HG03045 (cell line): Measurements from ENCODE around the gene AP1B1.

Experiments used
- ATAC-seq: cut with Tn5 transposase; IDR thresholded peaks from one replicate; pipeline ENCODE4 v1.9.1; 2021; ENCODE audit warnings: mild to moderate bottlenecking, moderate library complexity; ENCODE audit not compliant: unreplicated experiment

The AP1B1 gene

DNA sequence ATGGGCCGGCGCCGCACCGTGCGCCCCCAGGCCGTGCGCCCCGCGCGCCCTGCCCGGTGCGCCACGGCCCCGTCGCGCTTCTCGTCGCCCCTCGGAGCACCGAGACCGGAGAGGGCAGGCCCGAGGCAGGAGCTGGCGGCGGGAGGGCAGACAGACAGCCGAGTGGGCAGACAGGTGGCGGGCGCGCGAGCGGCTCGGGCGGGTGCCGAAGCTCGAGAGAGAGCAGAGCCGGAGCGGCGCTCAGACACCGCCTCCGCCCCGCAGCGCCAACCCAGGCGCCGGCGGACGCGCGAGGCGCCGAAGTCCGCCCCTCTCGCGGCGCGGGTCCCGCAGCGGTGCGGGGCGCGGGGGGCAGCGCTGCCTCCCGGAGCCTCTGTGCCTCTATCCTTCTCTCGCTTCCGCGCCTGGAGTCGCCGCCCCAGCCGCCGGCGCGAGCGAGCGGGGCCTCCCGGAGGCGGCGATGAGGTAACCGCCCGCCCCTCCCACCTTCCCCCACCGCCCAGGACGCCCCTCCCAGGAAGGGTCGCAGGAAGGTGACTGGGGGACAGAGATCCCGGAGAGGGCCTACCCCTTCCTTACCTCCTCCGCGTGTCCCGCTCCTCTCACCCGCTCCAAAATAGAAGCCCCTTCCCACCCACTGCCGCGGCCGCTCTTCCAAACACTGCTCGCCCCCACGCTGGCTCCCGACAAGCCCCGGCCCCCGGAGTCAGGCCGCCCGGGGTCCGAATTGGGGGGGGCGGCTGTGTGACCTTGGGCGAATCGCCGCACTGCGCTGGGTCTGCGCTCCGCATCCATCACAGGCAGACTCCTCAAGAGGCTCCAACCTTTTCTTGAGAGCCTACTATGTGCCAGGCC lies 72.9 kb downstream of the AP1B1 start, which contains the start of gene RASL10A:
Gene RASL10A (minus strand): TSS at position 412 of the 855 bp plus-strand sequence. CDS start 451 bp downstream, outside the sequence.
- no peak for ATAC-seq

GRCh38 chr22:29314537-29315285 lies 73.7 kb downstream of the AP1B1 start:
- ATAC-seq: no peak

GRCh38 chr22:29313576-29314466 lies 74.5 kb downstream of the AP1B1 start:
- no peak for ATAC-seq

DNA sequence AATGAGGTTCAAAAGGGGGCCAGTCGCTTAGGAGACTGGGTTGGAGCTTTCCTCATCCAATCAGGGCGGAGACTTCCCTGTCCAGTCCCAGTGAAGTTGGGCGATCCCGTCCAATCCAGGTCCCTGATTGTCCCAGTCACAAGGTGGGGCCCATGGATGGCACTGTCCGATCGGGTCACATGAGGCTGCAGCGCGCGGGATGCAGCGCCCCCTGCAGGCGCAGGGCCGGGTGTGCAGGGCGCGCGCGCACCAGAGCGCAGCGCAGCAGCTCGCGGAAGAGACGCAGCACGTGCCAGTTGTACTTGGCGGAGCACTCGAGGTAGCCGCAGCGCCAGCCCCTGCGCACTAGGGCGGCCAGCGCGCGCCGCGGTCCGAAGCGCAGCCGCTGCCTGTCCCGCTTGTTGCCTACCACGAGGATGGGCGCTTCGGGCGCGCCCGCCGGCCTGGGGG lies 75.2 kb downstream of the AP1B1 start:
- no peak for ATAC-seq

DNA sequence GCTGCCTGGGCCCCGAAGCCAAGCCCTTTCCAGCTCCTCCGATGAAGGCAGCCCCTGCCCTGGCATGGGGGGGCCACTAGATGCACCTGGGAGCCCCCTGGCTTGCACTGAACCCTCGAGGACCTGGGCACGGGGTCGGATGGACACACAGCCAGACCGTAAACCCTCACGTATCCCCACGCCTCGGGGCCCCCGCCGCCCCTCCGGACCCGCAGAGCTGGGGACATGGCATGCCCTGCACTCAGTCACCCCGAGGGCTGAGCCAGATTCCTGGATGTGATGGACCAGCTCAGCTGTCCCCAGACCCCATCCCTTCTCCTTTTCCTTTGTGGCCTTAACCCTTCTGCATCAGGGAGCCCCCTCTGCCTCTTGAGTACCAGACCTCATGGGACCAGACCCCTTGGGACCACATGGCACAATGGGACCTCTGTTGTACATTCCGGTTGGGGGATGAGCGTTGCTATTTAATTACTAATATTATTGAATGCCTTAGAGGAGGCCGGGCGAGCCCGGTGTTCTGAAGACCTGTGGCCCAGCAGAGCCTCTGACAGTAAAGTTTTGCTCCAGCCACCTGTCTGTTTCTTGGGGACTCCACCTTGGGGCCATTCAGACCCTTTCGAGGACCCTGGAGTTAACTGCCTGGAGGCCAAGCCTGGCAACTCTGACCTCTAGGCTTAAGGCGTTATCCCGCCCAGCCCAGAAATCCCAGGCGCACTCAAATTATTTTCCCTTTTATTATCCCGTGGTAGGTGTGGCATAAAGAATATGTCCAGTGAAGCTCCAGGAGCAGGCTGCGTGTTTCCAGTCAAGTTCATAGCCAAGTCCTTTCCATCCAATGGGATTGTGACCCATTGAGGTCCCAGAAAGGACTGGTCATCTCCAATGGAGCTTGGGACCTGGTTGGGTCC lies 75.9 kb downstream of the AP1B1 start:
- no peak for ATAC-seq

- ATAC-seq: no peak
Measured at GRCh38 chr22:29311464-29312217, 76.7 kb downstream of the AP1B1 start.

DNA sequence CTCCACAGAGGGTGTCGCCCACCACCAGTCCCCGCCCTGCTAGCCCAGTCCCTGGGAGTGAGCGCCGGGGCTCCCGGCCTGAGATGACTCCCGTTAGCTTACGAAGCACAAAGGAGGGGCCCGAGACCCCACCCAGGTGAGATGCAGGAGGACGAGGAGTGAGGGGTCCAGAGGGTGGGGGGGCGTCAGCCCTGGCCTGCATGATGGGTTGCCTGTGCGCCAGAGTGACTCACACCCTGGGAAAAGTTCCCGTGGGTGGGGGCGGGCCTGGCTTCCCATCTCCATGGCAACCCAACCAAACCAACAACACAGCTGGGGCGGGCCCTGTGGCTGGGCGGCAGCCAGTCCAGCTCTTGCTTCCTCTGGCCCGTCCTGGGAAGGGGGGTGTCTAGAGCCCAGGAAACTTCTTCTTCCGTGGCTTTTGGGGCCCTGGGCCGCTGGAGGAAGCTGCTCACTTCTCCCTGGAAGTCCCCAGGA lies 77.5 kb downstream of the AP1B1 start:
- ATAC-seq: no peak

GRCh38 chr22:29310065-29310862 lies 78.1 kb downstream of the AP1B1 start:
- no peak for ATAC-seq

GRCh38 chr22:29309332-29310064 lies 78.9 kb downstream of the AP1B1 start:
- no peak for ATAC-seq

- ATAC-seq: no peak
Measured at GRCh38 chr22:29308791-29309262, 79.5 kb downstream of the AP1B1 start.

GRCh38 chr22:29308148-29308790 lies 80.1 kb downstream of the AP1B1 start:
- ATAC-seq: no peak

- ATAC-seq: no peak
Measured at GRCh38 chr22:29307596-29308147, 80.7 kb downstream of the AP1B1 start.

- ATAC-seq: no peak
Measured at GRCh38 chr22:29306835-29307595, 81.4 kb downstream of the AP1B1 start.

- no peak for ATAC-seq
Measured at GRCh38 chr22:29306175-29306834, 82.1 kb downstream of the AP1B1 start, which contains the start of gene GAS2L1. Gene GAS2L1, plus strand, starts transcription at chr22:29306650. Its CDS starts 1,456 bp downstream, at chr22:29308106.

- ATAC-seq: no peak
Measured at GRCh38 chr22:29305836-29306174, 82.6 kb downstream of the AP1B1 start.
